ENCODE results near the gene JOSD2. TPM values are rescaled to one million over a fixed set of nuclear protein-coding genes. Genes with fewer than 3 reads are reported as not detected.

The JOSD2 gene
- total RNA-seq, 1 donor from 2014 or later, result 34.7 TPM

DNA sequence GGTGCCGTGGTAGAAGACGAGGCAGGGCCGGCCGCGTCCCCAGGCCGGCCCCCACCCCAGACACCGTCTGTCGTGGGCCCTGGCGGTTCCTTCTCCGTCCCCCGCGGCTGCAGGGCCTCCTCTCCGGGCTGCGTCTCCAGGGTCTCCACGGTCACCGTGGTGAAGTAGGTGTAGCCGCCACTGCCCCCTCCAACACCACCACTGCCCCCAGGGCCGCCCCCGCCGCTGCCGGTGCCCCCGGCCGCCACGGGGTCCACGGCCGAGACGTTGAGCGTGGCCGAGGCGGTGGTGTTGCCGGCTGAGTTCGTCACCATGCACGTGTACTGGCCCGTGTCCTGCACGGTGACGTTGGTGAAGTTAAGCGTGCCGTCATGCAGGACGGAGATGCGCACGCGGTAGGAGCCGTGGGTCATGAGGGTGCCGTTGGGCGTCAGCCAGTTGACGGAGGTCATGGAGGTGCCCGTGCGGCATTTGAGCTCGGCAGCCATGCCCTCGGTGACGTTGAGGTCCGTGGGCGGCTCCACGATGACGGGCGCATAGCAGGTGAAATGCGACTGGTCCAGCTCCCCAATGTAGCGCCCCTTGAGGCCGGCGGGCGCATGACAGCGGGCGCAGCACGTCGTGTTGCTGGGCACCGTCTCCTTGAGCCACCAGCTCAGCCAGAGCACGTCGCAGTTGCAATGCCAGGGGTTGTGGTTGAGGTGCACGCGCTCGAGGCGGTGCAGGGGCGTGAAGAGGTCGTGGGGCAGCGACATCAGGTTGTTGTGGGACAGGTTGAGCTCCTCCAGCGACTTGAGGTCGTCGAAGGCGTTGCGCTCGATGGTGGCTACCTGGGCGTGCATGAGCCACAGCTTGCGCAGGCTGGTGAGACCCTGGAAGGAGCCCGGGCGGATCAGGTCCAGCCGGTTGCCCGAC, 7.4 kb upstream of the JOSD2 start:
- H3K27ac ChIP-seq, result no peak overlapping the region
- DNase-seq (no peak), ATAC-seq (no peak)
- H3K4me1 ChIP-seq, result no peaks in the 10 kb centered on the region
- intact Hi-C loops (cut with DNase I), result no loop called here
- H3K27me3 ChIP-seq, result no peaks in the 10 kb centered on the region
- H3K9me3 ChIP-seq, result no peaks in the 10 kb centered on the region
- H3K4me3 ChIP-seq, result no peak overlapping the region
- TF ChIP-seq, protein P1, sequence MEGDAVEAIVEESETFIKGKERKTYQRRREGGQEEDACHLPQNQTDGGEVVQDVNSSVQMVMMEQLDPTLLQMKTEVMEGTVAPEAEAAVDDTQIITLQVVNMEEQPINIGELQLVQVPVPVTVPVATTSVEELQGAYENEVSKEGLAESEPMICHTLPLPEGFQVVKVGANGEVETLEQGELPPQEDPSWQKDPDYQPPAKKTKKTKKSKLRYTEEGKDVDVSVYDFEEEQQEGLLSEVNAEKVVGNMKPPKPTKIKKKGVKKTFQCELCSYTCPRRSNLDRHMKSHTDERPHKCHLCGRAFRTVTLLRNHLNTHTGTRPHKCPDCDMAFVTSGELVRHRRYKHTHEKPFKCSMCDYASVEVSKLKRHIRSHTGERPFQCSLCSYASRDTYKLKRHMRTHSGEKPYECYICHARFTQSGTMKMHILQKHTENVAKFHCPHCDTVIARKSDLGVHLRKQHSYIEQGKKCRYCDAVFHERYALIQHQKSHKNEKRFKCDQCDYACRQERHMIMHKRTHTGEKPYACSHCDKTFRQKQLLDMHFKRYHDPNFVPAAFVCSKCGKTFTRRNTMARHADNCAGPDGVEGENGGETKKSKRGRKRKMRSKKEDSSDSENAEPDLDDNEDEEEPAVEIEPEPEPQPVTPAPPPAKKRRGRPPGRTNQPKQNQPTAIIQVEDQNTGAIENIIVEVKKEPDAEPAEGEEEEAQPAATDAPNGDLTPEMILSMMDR (IDR thresholded peaks at IDR 0.05), result no peak
- no peaks in the 10 kb centered on the region for H3K36me3 ChIP-seq

DNA sequence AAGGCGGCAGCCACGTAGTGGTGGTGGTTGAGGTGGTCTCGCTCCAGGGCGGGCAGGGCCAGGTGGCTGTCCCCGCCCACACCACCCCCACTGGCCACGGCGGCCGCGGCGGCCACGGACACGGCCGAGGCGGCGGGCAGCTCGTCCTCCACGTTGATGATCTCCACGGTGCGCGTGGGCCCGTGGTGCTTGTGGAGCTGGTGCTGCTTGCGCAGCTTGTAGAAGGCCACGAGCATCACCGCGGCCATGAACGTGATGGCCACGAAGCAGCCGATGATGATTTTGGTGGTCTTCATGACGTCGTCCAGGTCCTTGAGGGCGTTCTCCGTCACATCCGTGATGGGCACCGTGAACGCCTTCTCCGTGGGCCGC, 6.7 kb upstream of the JOSD2 start:
- Histone ChIP-seq H3K4me3 (no peak overlapping the region), H3K27me3 (no peaks in the 10 kb centered on the region), H3K27ac (no peak overlapping the region), H3K4me1 (no peaks in the 10 kb centered on the region), H3K9me3 (no peaks in the 10 kb centered on the region), H3K36me3 (no peaks in the 10 kb centered on the region)
- TF ChIP-seq, protein P1 (IDR thresholded peaks at IDR 0.05), result no peak
- ATAC-seq (no peak), DNase-seq (no peak)
- intact Hi-C loops (cut with DNase I), result no loop called here

DNA sequence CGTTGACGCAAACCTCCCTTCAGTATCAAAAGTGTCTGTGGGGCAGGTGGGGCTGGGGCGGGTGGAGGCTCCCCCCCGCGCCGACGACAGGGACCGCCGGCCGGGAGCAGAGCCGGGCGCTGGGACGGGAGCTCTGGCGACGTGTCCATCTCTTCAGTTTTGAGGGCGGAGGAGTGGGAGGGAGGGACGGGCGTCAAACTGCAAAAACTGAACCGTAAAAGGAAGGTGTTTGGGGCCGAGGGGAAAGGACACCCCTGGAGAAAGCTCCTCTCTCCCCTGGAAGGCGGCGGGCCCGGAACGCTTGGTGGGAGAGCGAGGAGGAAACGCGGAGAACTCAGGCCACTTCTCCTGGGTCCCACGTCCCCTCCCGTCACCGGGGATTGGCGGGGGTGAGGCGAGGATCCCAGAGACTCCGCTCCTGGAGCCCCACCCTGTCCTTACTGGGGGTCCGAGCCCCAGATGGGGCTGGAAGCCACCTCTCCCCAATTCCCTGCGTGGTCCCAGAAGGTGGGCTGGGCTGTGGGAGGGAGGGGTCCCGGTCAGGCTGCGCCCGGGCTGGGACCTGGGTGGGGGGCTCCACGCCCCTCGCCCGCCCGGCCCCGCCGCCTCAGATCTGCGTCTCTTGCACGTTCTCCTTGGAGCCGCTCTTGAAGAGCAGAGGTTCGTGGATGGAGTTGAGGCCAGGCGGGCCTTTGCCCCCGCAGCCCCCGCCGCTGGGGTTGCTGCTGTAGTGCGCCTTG, 6.1 kb upstream of the JOSD2 start:
- intact Hi-C loops (cut with DNase I), result no loop called here
- no peak for ATAC-seq
- DNase-seq, result no peak
- Histone ChIP-seq H3K4me1 (no peaks in the 10 kb centered on the region), H3K9me3 (no peaks in the 10 kb centered on the region), H3K36me3 (no peaks in the 10 kb centered on the region), H3K4me3 (no peak overlapping the region), H3K27ac (no peak overlapping the region), H3K27me3 (no peaks in the 10 kb centered on the region)
- TF ChIP-seq, protein P1 (IDR thresholded peaks at IDR 0.05), result no peak

DNA sequence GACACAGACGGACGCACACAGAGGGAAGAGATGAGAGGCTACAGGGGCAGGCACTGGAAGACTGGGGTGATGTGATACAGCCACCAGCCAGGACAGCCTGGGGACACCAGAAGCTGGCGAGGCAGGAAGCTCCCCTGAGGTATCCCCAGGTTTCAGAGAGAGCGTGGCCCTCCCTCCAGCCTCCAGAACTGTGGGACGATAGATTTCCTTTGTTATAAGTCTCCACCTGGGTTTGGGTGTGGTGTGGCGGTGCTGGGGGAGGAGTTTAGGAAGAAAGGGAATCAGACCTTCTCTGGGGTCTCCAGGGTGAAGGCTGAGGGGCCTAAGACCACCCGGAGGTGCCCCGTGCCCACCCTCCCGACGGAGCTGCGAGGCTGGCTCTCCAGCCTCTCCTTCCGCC, 5.5 kb upstream of the JOSD2 start:
- Histone ChIP-seq H3K9me3 (no peaks in the 10 kb centered on the region), H3K4me1 (no peaks in the 10 kb centered on the region), H3K27ac (no peak overlapping the region), H3K27me3 (no peaks in the 10 kb centered on the region), H3K36me3 (no peaks in the 10 kb centered on the region), H3K4me3 (no peak overlapping the region)
- DNase-seq (no peak), ATAC-seq (no peak)
- TF ChIP-seq, protein P1 (IDR thresholded peaks at IDR 0.05), result no peak
- intact Hi-C loops (cut with DNase I), result no loop called here

DNA sequence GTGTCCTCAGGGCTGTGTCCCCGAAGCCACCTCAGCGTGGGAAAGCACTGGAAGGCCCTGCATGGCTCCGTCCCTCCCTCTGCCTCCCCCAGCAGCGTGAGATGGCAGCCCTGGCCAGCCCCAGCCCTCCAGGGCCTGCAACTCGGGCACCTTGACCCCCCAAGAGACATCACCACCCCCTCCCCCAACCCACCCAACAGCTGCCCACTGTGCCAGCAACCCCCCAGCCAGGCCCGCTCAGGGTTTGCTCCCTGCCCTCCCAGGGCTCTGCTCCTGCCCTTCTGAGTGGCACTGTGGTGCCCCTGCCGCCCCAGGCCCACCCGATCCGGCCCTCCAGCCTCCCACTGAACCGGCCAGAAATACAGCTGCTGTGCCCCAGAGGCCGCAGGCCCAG, 4.2 kb upstream of the JOSD2 start:
- no peaks in the 10 kb centered on the region for H3K27me3 ChIP-seq
- TF ChIP-seq, protein P1 (IDR thresholded peaks at IDR 0.05), result no peak
- H3K4me1 ChIP-seq, result peaks cover 6% of the 10 kb centered on the region
- H3K36me3 ChIP-seq, result no peaks in the 10 kb centered on the region
- no peak overlapping the region for H3K27ac ChIP-seq
- ATAC-seq, result no peak
- no peak overlapping the region for H3K4me3 ChIP-seq
- intact Hi-C loops (cut with DNase I), result no loop called here
- DNase-seq, result no peak
- H3K9me3 ChIP-seq, result no peaks in the 10 kb centered on the region
